Activated CD4-positive, alpha-beta T cell treated with anti-CD3 and anti-CD28 coated beads, Interleukin-2, amount 10 ng/mL, durations not matched to agents 24 days and 14 days (primary cell): ENCODE data around the gene PRDM2. TPM values are rescaled to one million over a fixed set of nuclear protein-coding genes. Genes with fewer than 3 reads are reported as not detected.

Source experiments
- DNase-seq: peaks from one replicate; pipeline ENCODE4 v3.0.0; 2022
- H3K27ac Mint-ChIP-seq: one replicate; pipeline ENCODE4 v1.8.0; 2022; ENCODE audit warnings: mild to moderate bottlenecking, mixed read lengths
- H3K27me3 Mint-ChIP-seq: one replicate; pipeline ENCODE4 v1.8.0; 2022; ENCODE audit warnings: mixed read lengths
- H3K36me3 Mint-ChIP-seq: one replicate; pipeline ENCODE4 v1.8.0; 2022; ENCODE audit warnings: low read depth, mild to moderate bottlenecking, mixed read lengths
- H3K4me1 Mint-ChIP-seq: one replicate; pipeline ENCODE4 v1.8.0; 2021; ENCODE audit warnings: mixed read lengths
- H3K4me3 Mint-ChIP-seq: one replicate; pipeline ENCODE4 v1.8.0; 2022; ENCODE audit warnings: mild to moderate bottlenecking, moderate library complexity, mixed read lengths
- H3K9me3 Mint-ChIP-seq: one replicate; pipeline ENCODE4 v1.8.0; 2021; ENCODE audit warnings: mixed read lengths
- intact Hi-C: fragments of 100-400 bp; cut with micrococcal nuclease; formaldehyde crosslinking; loops from one replicate; pipeline ENCODE4 v1.15.1; 2023
- total RNA-seq: library from RNA; stranded (reverse); gene quantifications from 2 replicates; pipeline ENCODE4 v1.2.3, GENCODE V29; 2022

The PRDM2 gene
- total RNA-seq, 1 donor from 2014 or later = 45.9 TPM

DNA sequence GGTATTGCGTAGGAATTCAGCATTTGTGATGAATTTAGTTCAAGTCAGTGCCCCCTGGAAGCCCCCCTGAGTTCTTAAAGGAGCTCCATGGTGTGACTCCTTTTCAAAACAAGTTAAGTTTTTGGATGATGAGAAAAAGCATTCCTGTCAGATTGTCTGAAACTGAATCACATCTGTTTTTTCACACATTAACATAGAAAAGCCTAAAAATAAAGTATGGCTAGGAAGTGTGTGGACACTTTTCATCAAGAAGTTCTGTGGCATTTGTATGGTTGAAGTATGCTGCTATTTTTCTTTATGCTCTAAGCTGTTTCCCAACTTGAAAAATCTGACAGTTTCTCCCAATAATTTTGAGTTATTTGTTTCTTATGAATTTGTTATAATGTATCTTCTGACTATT is 33.7 kb downstream of the PRDM2 start:
- H3K4me3 Mint-ChIP-seq = peak overlapping the region; percentile 64
- H3K4me1 Mint-ChIP-seq = peaks cover 52% of the 10 kb centered on the region
- DNase-seq = no peak
- no peaks in the 10 kb centered on the region for H3K9me3 Mint-ChIP-seq
- H3K27ac Mint-ChIP-seq = peak overlapping the region; percentile 82
- intact Hi-C loops = no loop called here
- H3K36me3 Mint-ChIP-seq = peaks cover 19% of the 10 kb centered on the region
- no peaks in the 10 kb centered on the region for H3K27me3 Mint-ChIP-seq

DNA sequence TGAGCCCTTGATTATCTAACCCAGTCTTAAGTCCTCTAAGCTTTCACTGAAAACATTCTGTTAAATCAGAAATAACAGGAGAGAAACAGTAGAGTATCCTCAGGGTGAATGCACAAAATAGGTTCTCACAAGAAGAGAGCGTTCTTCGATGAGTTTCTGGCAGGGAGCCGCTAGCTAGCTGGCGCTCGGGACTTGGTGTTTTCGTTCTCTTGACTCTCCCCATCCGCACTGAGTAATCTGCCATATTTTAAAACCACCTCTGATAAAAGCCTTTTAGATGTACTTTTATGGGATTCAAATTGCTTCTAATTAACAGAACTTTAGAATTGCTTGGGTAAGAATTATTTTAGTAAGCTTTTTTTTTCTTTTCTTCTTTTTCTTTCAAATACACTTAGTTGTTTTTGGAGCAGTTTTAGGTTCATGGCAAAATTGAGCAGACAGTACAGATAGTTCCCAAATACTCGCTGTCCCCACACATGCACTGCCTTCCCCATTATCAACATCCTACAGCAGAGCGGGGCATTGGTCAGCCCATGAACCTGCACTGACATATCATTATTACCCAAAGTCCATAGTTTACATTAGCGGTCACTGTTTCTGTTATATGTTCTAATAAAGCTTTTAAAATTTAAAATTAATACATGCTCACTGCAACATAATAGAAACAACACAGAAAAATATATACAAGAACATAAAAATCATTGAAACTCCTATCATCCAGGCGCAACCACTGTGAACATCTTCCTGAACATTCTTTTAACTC is 35.4 kb downstream of the PRDM2 start:
- intact Hi-C loops = no loop called here
- Mint-ChIP-seq H3K36me3 (peaks cover 19% of the 10 kb centered on the region), H3K27me3 (no peaks in the 10 kb centered on the region), H3K9me3 (no peaks in the 10 kb centered on the region), H3K4me1 (peaks cover 40% of the 10 kb centered on the region), H3K27ac (no peak overlapping the region), H3K4me3 (no peak overlapping the region)
- no peak for DNase-seq

DNA sequence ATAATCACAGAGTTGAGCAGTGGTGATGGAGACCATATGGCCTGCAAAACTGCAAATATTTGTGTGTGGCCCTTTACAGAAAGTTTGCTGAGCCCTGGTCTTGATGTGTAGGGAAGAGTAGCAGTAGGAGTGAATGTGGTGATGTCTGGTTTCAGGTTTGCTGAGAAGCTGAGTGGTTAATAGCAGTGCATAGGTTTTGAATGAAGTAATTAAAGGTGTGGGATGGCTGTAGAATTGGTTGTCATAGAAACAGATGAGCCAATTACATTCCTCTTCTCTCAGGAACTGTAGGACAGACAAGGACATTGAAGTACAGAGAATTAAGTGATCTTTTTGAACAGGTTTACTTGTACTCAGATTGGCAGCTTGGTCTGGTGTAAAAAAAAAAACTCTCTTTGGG is 37.4 kb downstream of the PRDM2 start:
- Mint-ChIP-seq H3K27me3 (no peaks in the 10 kb centered on the region), H3K4me1 (peaks cover 24% of the 10 kb centered on the region), H3K36me3 (peaks cover 19% of the 10 kb centered on the region), H3K27ac (no peak overlapping the region), H3K9me3 (no peaks in the 10 kb centered on the region), H3K4me3 (no peak overlapping the region)
- intact Hi-C loops = no loop called here
- no peak for DNase-seq

DNA sequence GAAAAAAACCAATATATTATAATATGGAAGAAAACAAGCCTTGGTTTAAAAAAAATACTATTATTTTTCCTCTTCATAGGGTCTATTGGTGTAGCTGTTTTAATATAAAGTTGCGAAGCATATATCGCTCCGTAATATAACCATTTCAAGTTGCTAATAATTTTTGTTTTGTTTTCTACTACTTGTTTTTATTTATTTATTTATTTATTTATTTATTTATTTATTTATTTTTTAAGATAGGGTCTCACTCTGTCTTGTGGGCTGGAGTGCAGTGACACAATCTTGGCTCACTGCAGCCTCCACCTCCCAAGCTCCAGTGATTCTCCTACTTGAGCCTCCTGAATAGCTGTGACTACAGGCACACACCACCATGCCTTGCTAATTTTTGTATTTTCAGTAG is 46.4 kb downstream of the PRDM2 start:
- no peak overlapping the region for H3K27ac Mint-ChIP-seq
- H3K4me3 Mint-ChIP-seq = no peak overlapping the region
- H3K36me3 Mint-ChIP-seq = peaks cover 31% of the 10 kb centered on the region

DNA sequence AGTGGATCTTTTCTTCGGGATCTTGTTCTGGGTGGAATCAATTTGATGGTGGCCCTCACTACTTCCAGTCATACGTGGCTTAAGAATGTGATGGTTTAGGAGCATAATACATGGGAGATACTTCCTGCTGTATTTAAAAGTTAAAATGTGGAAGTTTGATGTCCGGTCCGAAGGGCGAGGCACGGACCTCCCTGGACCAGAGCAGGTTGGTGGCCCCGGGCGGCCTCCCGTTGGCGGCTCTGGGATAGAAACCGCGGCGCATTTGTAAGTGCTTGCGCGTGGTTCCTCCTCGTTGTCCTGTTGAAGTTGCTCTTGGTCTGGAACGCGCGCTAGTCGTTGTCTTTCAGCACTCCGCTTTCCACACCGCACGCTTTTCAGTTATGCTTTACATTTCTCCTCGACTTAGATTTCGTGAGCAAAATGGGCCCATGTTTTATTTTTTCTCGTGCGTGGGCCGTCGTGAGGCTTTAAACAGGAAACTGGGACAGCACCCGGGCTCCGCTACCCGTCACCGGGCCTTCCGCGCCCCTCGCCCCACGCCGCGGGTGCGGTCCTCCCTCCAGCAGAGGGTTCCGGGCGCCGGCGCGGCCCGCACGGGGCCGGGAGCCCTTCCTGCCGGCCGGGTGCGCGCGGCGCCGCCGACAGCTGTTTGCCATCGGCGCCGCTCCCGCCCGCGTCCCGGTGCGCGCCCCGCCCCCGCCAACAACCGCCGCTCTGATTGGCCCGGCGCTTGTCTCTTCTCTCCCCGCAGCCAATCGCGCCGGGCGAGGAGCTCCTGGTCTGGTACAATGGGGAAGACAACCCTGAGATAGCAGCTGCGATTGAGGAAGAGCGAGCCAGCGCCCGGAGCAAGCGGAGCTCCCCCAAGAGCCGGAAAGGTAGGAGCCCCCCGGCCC is 48.9 kb downstream of the PRDM2 start:
- Mint-ChIP-seq H3K27me3 (no peaks in the 10 kb centered on the region), H3K27ac (peak overlapping the region; percentile 95), H3K9me3 (no peaks in the 10 kb centered on the region), H3K4me1 (peaks cover 45% of the 10 kb centered on the region), H3K36me3 (peaks cover 31% of the 10 kb centered on the region), H3K4me3 (peak overlapping the region; percentile 100)
- intact Hi-C loops = loop anchor here (1.0 kb wide), 2 partner anchors 18 to 49 kb away; partner anchors contain the start of gene PRDM2
- peak; percentile 99 for DNase-seq

More for the DNA sequence above, 46.4 kb downstream of the PRDM2 start:
- no peak for DNase-seq
- Mint-ChIP-seq H3K9me3 (no peaks in the 10 kb centered on the region), H3K27me3 (no peaks in the 10 kb centered on the region), H3K4me1 (peaks cover 22% of the 10 kb centered on the region)
- intact Hi-C loops = no loop called here

DNA sequence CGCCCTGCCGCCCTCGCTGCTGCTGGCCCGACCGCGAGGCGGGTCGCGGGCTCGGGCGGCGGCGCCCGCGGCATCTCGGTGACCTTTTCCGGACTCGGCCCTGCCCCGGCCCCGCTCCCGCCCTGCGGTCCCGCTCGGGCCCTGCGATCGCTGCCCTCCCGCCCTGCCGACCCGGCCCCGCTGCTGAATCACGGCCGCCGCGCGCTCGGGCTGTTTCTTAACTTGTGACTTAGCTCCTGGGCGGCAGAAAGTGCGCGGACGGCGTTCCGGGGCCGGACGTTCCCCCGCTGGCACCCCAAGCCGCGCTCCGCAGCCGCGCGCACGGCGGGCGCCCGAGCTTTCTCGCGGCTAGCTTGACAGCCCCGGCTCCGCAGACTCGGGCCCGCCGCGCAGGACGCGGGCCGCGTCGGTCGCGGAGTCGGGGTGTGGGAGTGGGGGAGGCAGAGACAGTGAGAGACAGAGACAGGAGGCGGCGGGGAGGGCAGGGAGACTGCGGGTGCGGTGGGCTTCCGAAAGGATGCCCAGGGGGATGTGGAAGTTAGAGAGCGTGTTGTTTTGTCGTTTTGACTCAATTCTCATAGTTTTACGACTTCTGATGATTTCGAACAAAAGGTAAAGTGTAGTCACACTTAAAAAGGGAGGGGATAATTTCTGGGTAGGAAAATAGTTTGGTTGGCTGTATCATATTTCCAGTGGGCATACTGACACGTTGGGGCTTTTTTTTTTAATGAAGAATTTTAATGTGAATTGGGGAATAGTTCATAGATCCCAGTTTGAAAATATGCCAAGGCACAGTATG is 49.8 kb downstream of the PRDM2 start:
- H3K27ac Mint-ChIP-seq = peak overlapping the region; percentile 96
- no peaks in the 10 kb centered on the region for H3K27me3 Mint-ChIP-seq
- intact Hi-C loops = loop anchor here (1.0 to 5.0 kb wide), 3 partner anchors 18 to 49 kb away; partner anchors contain the start of gene PRDM2
- H3K4me3 Mint-ChIP-seq = peak overlapping the region; percentile 100
- peaks cover 52% of the 10 kb centered on the region for H3K4me1 Mint-ChIP-seq
- no peaks in the 10 kb centered on the region for H3K9me3 Mint-ChIP-seq
- peaks cover 34% of the 10 kb centered on the region for H3K36me3 Mint-ChIP-seq
- DNase-seq = peak; percentile 86

DNA sequence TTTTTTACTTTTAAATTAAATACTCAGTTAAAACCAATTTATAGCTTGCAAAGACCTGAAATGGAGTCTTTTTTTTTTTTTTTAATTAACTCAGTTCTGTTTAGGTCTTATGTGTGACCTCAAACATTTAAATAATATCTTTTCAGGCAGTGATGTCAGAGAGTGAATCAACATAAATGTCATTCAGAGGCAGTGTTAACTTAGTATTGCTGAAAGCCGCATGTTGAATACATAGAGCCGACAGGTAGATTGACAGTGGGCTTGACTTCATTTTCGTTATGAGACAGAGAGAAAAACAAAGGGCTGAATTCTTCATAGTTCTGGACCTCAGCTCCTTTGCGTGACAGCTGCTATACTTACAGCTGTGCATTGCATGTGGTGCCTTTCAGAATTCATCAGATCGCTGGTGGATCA is 51.5 kb downstream of the PRDM2 start:
- Mint-ChIP-seq H3K4me3 (peak overlapping the region; percentile 23), H3K36me3 (peaks cover 35% of the 10 kb centered on the region), H3K27ac (no peak overlapping the region), H3K27me3 (no peaks in the 10 kb centered on the region), H3K4me1 (peaks cover 57% of the 10 kb centered on the region), H3K9me3 (no peaks in the 10 kb centered on the region)
- intact Hi-C loops = loop anchor here (5.0 kb wide), 1 partner anchor 41 kb away; no protein-coding TSS in a partner anchor
- DNase-seq = peak; percentile 52

DNA sequence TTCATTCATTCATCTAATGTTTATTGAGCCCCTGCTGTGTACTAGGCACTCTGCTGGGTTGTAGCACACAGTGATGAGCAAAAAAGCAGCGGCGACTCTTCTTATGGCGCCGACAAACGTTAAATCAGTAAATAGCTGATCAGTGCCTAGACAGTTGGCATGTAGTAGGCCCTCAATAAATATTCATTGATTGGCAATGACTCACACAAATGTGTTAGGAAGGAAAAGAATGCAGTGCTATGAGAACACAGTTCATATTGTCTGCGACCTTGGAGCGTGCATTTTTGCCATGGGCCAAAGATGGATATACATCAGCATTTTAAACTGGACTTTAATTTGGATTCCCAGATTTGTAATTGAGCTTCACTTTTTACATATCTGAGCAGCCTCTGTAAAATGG is 52.0 kb downstream of the PRDM2 start:
- no peaks in the 10 kb centered on the region for H3K9me3 Mint-ChIP-seq
- H3K4me3 Mint-ChIP-seq = no peak overlapping the region
- peaks cover 62% of the 10 kb centered on the region for H3K4me1 Mint-ChIP-seq
- no peak overlapping the region for H3K27ac Mint-ChIP-seq
- no peaks in the 10 kb centered on the region for H3K27me3 Mint-ChIP-seq
- DNase-seq = peak; percentile 45
- intact Hi-C loops = loop anchor here (5.0 kb wide), 1 partner anchor 40 kb away; no protein-coding TSS in a partner anchor
- peaks cover 35% of the 10 kb centered on the region for H3K36me3 Mint-ChIP-seq

DNA sequence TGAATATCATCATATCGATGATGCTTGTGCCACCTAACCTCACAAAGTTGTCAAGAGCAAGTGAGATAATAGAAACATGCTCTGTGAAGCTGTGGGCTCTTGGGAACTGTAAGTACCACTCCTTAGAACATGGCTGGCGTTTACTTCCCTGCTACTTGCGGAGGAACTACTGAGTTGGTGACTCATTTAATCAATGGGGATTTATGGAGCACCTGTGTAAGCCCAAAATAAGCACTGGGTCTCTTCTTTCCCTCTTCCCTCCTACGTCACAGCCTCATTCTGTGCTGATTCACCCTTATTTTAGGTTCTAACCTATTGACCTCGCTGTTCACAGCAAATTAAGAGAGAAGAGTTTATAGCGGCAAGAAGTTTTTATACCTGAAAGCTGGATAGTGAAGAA is 52.9 kb downstream of the PRDM2 start:
- intact Hi-C loops = loop anchor here (5.0 kb wide), 1 partner anchor 39 kb away; no protein-coding TSS in a partner anchor
- DNase-seq = no peak
- Mint-ChIP-seq H3K9me3 (no peaks in the 10 kb centered on the region), H3K4me1 (peaks cover 61% of the 10 kb centered on the region), H3K27ac (no peak overlapping the region), H3K4me3 (no peak overlapping the region), H3K27me3 (no peaks in the 10 kb centered on the region), H3K36me3 (peaks cover 37% of the 10 kb centered on the region)

DNA sequence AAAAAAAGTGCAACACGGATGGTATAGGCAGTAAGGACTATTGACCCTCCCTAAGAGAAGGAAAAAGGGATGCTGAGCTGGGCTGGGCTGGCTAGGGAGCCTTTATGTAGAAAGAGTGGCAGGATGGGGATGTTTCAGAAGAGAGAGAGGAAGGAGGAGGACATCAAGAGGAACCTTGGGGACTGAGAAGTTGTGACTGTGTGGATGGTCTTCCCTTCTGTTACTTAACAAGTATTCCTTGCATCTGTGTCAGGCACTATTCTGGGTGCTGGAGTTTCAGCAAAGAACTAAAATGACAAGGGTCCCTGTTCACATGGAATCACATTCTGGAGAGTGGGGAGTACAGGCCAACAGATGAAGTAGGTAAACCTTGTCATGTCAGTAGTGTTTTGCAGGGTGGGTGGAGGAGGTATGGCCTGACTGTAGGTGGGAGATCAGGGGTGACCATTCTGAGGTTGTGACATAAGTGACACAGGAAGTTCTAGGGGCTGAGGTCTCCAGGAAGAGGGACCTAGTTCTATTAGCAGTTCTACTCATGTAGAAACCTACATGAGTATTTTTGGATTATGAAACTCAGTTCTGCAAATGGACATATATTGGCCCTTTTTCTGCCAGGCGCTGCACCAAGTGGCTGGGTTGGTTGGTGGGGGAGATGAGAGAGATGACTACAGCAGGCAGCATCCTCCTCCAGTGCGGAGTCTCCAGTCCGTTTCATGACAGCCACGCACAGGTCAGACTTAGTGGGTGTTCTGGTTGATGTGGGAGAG is 53.8 kb downstream of the PRDM2 start:
- DNase-seq = peak; percentile 52
- peaks cover 53% of the 10 kb centered on the region for H3K4me1 Mint-ChIP-seq
- no peak overlapping the region for H3K4me3 Mint-ChIP-seq
- intact Hi-C loops = loop anchor here (5.0 kb wide), 1 partner anchor 38 kb away; no protein-coding TSS in a partner anchor
- H3K36me3 Mint-ChIP-seq = peaks cover 37% of the 10 kb centered on the region
- H3K27me3 Mint-ChIP-seq = no peaks in the 10 kb centered on the region
- H3K9me3 Mint-ChIP-seq = no peaks in the 10 kb centered on the region
- peak overlapping the region; percentile 45 for H3K27ac Mint-ChIP-seq

DNA sequence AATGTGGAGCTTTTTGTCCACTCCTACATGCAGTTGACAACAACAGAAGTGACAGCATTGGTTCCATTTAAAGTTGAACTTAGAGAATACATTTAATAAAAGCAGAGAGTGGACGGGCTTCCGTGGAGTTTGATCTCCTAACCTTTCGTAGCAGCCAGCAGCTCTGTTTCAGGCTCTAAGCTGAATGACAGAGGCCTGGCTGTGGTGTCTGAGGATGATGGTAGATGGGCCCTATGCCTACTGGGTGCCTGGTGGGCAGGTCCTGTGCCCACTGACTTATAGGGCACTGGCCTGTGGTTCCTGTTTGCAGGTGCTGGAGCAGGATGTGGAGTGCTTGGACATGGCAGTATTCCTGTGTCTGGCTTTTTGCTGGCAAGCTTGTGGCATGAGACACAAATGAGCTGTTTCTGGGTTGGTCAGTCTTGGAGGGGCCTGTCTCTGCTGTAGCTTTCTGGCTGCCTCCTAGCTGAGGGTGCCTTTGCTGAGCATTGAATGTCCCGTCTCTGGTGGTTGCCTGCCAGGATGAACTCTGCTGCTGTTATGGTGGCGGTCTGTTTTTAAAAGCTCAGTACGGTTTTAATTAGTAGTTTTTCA is 54.6 kb downstream of the PRDM2 start:
- peaks cover 54% of the 10 kb centered on the region for H3K4me1 Mint-ChIP-seq
- H3K36me3 Mint-ChIP-seq = peaks cover 35% of the 10 kb centered on the region
- no peak overlapping the region for H3K4me3 Mint-ChIP-seq
- peak; percentile 52 for DNase-seq
- H3K27me3 Mint-ChIP-seq = no peaks in the 10 kb centered on the region
- peak overlapping the region; percentile 29 for H3K27ac Mint-ChIP-seq
- intact Hi-C loops = loop anchor here (5.0 kb wide), 1 partner anchor 38 kb away; no protein-coding TSS in a partner anchor
- H3K9me3 Mint-ChIP-seq = no peaks in the 10 kb centered on the region

DNA sequence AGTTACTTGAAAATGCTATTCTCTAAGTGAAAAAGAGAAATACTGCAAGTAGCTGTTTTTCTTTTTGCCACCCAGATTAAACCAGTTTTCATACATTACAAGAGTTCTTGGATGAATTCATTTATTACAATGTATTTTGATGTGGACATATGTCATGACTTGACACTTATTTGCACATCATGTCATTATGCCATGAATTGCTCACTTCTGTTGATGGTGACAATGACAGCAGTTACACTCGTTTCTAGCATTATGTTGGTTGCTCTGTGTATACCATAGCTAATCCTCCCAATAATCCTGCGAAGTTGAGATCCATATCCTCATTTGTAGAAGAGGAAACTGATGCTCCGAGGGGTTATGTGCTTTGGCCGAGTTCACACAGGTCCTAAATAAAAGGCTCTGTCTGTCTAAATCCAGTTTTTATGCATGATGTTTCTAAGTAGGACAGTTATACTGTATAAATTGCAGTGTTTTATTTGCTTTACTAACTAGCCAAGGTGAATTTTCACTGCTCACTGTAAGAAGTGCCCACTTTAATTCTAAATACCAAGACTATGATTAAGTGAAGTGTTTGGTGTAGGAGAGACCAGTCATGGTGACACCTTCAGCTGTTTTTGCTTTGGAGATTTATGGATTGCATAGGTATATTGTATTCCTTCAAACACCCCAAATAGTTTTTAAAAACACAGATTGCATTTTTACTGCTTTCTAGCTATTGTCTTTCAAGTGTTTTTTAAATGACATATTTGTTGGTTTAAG is 56.7 kb downstream of the PRDM2 start:
- H3K27ac Mint-ChIP-seq = no peak overlapping the region
- H3K9me3 Mint-ChIP-seq = no peaks in the 10 kb centered on the region
- peaks cover 29% of the 10 kb centered on the region for H3K36me3 Mint-ChIP-seq
- intact Hi-C loops = no loop called here
- H3K27me3 Mint-ChIP-seq = no peaks in the 10 kb centered on the region
- H3K4me1 Mint-ChIP-seq = peaks cover 49% of the 10 kb centered on the region
- no peak for DNase-seq
- H3K4me3 Mint-ChIP-seq = no peak overlapping the region
